Measurements from ENCODE around the gene HDGFL3.

HDGFL3 gene

DNA sequence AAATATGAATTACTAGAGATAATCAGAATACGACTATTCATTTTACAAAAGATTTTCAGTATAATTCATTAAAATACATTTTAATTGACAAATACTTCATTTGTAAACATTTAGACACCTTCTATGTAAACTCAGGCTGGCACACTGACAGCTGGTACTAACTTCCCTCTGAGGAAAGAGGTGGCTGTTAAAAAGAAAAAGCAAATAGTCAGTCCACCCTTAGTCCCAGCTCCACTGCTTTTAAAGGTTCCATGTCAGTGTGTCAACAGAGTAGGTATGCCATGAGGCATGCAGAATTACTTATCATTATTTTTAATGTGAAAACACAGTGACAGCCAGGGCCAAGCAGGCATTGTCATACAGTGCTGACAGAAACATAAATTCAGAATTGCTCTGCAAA, 84.1 kb downstream of the HDGFL3 start:
- no peak for DNase-seq

DNA sequence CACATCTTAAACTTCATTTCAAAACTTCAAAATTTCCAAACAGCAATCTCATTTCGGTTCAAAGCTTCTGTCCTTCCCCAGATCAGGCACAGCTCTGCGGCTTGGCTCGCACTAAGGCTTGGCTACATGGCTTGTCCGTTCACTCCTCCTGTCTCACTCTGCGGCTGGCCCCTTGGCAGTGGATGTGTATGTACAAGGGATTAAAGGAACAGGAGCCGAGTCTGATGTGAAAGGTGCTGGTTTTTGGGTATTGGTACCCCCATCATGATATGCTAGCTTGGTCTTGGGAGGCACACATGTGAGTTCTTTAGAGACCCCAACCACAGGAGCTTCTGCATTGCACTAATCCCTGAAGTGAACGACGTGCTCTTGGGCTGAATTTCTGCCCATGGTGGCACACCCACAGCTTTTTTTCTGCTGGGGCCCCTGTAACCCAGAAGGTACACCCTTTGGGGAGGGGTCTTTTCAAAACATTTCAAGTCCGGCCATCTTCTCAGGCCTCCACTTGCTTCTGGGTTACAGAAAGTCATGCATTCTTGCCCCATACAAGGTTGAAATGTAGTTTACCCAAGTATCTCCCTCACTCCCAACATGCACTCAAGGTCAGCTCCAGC, 87.5 kb downstream of the HDGFL3 start:
- no peak for DNase-seq

DNA sequence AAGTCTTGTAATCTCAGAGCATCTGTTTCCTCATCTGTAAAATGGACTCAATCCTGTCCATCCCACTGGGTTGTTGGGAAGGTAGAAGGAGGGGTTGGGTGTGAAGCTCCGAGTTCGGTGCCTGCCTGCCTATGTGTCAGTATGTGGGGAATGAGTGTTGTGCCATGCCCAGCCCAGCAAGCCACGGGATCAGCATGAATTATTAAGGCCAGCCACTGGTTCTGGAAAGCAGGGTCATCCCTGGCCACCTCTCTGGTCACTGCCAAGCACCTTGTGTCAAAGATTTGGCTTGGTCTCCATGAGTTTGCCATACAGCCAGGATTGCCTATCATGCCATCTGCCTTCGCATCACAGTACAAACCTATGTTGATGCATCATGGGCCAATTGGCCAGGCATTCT, 88.7 kb downstream of the HDGFL3 start:
- no peak for DNase-seq

DNA sequence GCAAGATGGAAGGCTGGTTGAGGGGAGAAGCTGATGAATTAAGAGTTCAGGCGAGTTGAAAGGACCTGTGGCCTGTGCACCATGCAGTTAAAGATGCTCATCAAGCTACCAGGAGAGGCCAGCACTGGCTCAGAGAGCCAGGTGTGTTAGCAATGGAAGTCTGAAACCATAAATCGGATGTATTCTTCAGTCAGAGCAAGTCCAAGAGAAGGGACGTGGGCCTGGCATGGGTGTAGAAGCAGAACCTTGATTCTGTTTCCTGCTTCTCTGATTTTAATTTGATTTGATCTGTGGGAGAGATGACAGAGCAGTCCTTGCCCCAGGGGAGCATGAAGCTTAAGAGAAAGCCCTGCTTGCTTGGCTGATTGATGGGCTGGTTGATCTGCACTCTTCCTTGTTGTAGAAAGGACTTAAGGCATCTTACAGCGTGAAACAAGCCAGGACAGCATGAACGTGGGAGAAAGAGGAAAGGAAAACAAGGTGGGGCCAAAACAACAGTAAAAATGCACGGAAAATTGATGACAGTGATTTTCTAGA, 89.3 kb downstream of the HDGFL3 start:
- no peak for DNase-seq

DNA sequence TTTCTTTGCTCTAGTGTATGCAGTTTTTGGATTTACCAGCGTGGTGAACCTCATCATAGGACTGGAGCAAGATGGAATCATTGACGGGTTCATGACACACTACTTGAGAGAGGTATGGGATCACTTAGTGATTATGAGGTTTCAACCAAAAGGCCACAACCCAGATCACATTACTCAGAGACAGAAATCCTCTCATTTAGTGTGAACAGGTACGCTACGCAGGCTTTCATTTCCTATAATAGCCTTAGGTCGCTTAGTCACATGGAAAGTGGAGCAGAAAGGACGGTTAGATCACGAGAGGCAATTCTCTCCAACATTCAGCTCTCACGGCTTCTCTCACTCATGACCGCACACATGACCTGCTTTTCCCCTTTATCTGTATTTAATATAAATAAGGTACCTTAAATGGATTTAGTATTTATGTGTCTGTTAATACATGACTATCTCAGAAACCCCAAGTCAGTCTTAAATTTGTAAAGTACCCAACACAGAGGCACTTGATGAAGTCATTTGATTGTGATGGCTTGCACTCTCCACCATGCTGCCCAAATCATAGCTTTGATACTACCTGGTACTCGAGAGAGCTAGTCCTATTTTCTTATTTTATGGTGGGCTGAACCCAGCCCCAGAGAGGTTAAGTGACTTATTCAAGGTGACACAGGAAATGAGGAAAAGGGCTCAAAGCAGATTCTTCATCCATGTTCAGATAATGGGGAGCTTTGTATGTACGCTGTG, 91.6 kb downstream of the HDGFL3 start:
- DNase-seq: no peak

DNA sequence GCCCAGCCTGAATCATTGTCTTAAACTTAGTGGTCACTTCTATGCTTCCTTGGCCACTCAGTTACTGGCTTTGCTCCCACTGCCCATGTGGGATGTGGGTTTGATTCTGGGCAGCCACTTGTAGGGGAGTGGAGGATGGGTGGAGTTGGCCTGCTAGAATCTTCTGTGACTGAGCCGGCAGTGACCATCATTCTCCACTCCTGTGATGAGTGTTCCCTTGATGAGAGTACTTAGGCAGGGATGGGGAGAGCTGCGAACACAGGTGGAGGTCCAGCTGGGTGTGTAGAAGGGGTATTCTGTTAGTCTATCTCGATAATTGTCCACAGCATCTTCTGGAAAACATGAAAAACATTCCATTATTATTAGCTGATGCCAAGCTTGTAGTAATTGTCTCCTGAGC, 92.2 kb downstream of the HDGFL3 start:
- DNase-seq: no peak

DNA sequence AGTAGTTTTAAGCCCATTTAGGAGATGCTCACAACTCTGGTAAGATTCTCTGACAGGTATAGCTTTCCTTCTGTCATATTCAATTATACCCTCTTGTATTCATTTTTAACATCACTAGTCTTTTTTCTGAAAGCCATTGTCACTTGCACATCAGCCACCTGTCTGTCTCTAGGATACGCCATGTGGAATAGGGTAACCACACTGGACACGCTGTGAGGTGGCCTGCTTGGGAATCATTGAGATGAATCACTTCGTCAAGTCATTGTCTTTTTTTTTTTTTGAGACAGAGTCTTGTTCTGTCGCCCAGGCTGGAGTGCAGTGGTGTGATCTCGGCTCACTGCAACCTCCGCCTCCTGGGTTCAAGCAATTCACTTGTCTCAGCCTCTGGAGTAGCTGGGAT, 92.8 kb downstream of the HDGFL3 start:
- DNase-seq: no peak

DNA sequence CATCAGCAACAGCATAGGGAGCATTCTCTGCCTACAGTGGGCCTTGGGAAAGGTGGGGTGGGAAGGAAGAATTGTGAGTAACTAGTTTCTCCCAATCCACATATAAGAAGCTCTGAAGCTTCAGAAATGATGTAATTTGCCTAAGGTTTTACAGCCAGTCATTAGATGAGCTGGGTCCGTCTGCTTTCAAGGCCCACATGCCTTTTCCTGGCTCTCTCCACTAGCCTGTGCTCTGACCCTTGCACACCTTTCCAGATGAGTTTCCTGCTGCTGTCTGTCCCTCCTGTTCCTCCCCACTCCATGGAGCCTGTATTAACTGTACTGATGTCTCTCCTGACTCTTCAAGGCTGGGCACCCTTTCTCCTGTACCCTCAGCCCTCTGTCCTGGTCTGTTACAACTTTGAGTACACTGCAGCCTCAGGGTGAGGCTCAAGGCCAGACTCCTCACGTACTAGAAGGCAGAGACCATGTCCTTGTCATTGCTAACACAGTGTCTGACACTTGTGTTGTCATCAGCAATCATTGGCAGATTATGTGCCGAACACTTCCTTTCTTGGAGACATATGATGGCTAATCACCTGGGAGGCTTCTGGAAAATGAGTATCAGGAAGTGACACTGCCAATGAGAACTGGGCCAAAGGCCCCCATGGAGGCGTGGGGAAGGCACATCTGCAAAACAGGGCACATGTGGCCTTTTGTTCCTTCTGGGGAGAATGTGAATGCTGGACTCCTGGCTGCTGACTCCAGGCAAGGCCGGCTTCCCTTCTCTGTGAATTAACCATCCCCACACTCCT, 93.5 kb downstream of the HDGFL3 start:
- DNase-seq: no peak

DNA sequence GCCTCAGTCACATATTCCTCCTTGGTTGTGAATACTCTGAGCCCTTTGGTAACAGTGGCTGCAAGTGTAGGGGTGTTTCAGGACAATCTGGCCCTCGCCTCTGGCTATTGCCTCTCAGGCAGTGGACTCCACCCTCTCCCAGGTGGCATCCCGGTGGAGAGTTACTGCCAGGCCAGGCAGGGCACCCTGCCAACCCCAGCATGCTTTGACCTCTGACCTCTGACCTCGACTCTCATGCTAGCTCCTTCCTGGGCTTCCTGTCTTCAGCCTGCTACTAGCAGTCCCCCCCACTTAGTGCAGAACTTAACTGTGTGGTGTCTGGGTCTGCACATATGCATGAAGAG, 94.7 kb downstream of the HDGFL3 start:
- no peak for DNase-seq

DNA sequence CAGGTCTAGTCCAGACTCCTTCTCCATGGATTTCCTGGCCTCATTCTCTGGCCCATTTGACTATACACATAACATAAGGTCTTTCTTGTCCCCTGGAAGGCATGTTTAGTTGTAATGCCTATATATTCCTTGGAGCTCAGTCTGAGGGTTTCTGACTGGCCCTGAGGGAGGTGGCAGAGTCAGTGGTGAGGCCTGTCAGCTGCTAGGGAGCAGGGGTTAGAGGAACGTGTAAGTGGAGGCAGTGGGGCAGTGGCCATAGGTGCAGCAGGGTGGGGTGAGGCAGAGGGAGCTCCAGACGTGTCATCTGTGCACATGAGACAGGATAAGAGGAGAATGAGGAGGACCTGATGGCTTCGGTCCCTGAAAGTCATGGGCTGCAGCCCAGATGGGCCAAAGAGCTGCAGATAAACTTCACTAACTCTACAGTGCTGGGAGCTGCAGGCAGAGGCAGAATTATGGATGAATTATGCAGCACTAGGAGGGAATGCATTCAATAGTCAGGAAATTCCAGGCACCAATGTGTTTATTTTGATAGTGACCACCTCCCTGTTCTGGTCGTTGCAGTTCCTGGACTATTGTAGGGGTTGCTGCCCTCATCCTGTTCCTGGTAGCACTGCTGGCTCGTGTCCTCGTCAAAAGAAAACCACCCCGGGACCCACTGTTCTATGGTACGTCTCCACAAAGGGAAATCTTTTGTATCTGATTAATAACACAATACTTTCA, 95.2 kb downstream of the HDGFL3 start:
- DNase-seq: no peak

DNA sequence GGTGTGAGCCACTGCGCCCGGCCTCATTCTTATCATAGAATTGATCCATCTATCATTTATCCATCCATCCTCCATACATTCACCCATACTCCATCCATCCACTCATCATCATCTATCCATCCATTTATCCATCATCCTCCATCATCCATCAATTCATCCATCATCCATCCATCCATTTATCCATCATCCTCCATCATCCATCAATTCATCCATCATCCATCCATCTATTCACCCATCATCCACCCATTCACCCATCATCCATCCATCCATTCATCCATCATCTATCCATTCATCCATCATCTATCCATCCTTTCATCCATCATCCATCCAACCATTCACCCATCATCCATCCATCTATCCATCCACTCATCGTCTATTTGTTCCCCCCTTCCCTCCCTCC, 96.5 kb downstream of the HDGFL3 start:
- DNase-seq: no peak

DNA sequence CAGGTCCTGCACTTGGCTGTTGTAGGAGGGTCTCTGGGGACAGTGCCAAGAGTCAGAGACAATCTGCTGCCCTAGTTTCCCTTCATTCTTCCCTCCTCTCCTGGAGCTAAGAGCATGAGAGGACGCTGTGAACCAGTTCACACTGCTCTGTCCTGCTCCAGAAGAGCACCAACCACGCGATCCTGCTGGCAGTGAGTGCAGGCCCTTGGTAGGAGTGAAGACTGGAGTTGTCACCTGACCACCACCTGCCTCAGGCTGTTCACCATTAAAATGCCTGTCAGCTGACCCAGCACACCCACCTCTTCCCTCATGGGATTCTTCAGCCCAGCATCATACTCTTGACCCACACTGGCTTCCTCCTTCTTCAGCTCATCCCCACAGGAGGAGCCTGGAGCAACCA, 97.2 kb downstream of the HDGFL3 start:
- DNase-seq: no peak

DNA sequence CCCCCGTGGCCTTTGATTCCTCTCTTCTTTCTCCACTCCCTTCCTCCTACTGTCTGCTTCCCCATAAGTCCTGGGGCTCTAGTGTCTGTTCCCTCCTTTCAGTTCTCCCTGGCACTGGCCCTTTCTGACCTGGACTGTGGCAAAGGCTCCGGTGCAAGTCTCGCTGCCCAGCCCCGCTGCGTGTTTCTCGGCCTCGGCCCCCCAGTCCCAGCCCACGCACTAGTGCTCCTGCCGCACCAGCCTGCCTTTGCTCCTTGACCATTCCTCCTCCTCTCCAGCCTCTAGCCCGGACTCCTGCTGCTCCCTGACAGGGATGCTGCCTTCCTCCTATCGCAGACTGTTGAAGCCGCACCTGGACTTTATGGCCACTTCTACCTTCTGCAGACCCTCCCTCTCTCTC, 98.1 kb downstream of the HDGFL3 start:
- DNase-seq: no peak

DNA sequence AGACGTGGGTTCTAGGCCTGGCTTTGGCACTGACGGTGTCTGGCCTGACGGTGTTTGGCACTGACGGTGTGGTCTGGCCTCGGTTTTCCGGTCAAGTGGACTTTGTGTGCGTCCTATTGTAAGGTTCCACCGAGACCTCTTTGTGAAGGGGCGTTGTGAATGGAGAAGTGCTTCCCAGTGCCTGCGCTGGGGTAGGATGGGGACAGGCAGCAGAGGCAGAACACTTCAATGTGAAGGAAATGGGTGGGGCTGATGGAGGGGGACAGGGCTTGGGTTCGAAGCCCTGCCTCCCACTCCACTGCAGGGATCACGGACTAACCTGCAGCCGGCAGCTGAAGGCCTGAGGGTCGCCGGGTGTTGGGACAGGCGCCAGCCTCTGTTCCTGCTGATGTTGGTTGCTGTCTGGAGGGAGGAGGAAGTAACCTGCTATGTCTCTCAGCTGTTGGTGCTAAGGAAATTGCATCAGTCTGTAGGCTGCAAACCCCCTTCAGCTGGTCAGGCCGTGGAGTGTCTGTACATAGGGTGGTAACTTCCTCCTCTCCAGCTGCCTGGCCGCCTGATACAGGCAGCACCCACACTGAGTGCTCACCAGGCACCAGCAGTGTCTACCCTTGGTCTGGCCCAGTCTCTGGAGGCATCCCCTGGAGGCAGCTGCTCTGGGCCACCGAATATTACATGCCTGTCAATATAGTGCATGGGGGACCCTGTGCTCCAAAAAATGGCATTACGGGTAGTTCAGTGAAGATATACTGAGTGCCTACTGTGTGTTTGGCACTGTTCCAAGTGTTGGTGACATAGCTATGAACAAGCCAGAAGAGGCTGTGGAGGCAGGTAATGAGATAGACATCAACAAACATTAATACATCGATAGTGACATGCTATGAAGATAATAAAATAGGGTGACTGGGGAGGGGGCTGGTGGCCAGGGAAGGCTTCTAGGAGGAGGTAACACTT, 99.1 kb downstream of the HDGFL3 start:
- DNase-seq: peak; percentile 7

DNA sequence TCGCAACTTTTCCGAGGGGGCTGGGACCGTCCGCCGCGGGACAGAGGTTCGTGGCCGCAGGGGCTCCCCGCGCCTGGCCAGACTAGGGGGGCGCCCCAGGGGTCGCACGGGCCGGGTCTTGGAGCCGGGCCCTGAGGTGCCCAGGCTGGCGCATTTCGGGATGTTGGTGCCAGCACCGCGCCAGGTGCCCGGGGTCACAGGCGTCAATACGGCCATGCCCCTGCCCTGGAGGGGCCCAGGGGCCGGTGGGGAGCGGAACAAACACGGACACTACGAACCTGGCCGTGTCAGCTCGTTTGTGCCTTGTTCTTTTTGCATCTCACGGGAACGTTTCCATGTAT, 99.8 kb downstream of the HDGFL3 start:
- DNase-seq: no peak

DNA sequence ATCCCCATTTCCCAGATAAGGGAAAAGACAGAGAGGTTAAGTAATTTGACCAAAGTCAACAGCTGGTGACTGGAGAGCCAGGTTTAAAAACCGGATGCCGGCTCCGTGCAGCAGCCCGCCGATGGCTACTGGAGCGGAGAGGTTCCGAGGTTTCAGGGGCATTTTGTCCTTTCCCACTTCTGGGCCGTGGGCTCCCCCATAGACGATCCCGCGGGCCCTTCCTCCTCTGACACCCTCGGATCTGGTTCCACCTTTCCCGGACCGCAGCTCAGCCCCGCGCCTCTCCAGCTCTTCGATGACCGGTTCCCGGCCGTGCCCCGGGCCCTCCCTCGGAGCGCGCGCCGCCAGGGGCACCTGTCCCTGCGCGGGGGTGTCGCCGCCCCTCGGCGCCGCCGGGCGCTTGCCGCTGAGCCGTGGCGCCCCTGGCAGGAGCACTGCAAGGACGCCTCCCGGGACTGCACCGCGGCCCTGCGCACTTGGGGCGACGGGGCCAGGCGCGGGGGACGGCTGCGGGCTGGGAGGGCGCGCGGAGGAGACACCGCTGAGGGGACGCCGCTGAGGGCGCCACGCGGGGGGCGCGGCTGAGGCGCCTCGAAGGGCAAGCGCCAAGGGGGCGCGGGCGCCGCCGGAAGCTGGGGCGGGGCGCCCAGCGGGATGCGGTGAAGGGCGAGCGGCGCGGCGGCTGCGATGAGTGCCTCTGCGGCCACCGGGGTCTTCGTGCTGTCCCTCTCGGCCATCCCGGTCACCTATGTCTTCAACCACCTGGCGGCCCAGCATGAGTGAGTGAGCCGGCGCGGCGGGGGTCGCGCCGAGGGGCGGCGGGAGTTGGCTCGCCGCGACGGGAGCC, 100.4 kb downstream of the HDGFL3 start, which contains the start of gene TM6SF1:
Gene TM6SF1 (plus strand): TSS at position 652 of the 847 bp plus-strand sequence. CDS start 36 bp downstream, at position 688.
- DNase-seq: peak; percentile 6

DNA sequence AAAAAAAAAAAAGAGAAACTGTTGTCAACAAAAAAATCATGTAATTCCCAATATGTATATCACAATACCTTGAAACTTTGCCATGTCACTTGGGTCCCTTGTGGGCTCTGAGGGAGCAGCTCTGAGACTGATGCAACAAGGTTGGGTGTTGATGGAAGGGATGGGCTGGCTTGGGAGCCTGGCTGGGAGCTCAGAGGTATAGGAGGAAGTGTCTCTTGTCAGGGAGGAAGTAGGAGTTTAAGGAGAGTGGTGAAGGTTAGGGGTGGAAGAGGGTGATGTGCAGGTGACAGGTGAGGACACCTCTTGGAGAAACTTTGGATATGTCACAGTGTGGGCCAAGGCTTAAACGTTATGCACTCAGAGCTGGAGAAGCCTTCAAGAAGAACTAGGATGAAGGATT, 102.2 kb downstream of the HDGFL3 start:
- no peak for DNase-seq

DNA sequence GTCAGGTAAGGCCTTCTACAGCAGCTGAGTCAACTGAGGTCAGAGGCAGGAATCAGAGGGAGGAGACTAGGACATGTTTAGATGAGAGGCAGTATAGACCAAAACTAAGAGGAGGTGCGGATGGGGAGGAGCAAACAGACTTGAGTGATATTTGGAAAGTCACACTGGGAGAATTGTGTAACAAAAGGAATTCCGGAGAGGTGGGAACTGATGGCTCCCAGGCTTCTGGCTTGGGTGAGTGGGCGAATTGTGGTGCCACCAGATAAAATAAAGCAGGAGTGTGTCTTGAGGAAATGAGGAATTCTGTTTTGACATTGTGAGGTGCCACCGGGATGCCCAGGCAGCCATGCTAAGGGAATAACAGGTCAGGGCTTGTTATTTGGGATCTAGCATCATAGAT, 103.5 kb downstream of the HDGFL3 start:
- DNase-seq: no peak

DNA sequence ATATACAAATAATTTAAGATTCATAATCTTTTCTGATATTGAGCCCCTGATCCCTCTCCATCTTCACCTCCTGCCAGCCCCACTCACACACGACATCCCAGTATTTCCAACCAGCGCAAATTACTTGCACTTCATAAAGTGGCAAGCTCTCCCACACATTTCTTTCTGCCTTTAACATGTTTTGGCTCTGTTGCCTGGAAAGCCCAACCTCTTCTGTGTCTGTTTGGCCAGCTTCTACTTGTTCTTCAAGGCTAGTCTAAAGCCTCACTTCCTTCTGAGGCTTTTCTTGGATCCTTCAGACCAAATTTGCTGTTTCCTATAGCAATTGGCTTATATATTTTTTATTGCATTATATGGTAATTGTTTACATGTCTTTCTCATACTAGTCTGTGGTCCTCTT, 105.3 kb downstream of the HDGFL3 start:
- no peak for DNase-seq

DNA sequence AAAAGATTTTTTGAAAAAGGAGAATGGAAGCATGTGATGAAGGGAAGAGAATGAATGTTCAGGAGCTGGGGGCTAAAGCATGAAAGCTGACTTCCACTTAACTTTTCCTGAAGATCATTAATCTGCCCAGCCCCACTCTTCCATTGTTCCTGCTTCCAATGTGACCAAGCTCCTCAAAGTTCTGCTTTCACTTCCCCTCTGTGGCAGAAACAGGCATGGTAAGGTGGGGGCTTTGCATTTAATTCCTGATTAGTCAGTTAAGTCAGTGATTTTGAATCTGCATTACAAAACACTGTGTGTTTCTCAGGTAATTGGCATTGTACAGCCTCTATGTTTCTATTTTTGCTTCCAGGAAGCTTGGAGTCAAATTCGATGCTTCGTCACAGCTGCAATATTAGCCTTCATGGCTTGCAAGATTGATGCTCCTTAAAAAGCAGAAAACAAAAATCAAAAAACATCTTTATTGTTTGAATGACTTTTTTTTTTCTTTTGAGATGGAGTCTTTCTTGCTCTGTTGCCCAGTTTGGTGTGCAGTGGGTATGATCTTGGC, 107.5 kb downstream of the HDGFL3 start:
- no peak for DNase-seq

DNA sequence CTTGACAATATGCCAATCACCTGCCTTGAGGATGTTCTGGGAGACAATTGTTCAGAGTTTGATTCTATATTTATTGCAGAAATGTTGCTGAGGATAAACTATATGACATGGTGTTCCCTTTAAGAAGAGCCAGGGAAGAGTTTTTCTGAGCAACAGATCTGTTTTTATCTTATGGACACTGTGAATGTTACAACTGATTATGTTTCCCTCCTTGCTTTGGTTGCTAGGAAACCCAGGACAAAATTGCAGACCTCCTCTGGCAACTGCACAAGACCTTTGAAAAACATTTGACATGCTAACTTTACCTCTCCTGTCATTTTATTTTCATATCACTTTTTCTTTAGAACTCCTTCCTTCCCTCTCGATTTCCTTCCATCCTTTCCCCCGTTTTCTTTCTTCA, 108.3 kb downstream of the HDGFL3 start:
- DNase-seq: no peak
